Pons (tissue), 1 donor: ENCODE data around the gene COL6A1.
A peak's percentile ranks its signal among the peaks of the same experiment; 100 is the strongest.
"Not testable (repeated sequence)": the region's sequence is repeated elsewhere in the genome, so short reads cannot be mapped to it uniquely, and the experiment has no call there.

ENCODE experiments used
- DNase-seq: peaks from one replicate; pipeline ENCODE4 v3.0.0-alpha.2; 2016; ENCODE audit warnings: low spot score

Gene COL6A1

GRCh38 chr21:46032100-46032499, 50.5 kb downstream of the COL6A1 start:
- no peak for DNase-seq

- DNase-seq: no peak
These were observed 52.1 kb downstream of the COL6A1 start for GRCh38 chr21:46033410-46034400.

GRCh38 chr21:46035809-46036695, 54.5 kb downstream of the COL6A1 start:
- DNase-seq: no peak

GRCh38 chr21:46036696-46037330, 55.2 kb downstream of the COL6A1 start:
- DNase-seq: no peak

- no peak for DNase-seq
These were observed 56.1 kb downstream of the COL6A1 start for GRCh38 chr21:46037331-46038325.

- no peak for DNase-seq
These were observed 56.8 kb downstream of the COL6A1 start for GRCh38 chr21:46038341-46038829.

GRCh38 chr21:46038871-46039397, 57.4 kb downstream of the COL6A1 start:
- no peak for DNase-seq

- no peak for DNase-seq
These were observed 58.5 kb downstream of the COL6A1 start for GRCh38 chr21:46039891-46040660.

- DNase-seq: no peak
These were observed 59.1 kb downstream of the COL6A1 start for GRCh38 chr21:46040707-46041106.

- no peak for DNase-seq
These were observed 59.6 kb downstream of the COL6A1 start for GRCh38 chr21:46041183-46041582.

- no peak for DNase-seq
These were observed 63.6 kb downstream of the COL6A1 start for GRCh38 chr21:46045154-46045553.

- no peak for DNase-seq
These were observed 64.9 kb downstream of the COL6A1 start for GRCh38 chr21:46046471-46046870.

GRCh38 chr21:46046906-46047305, 65.3 kb downstream of the COL6A1 start:
- DNase-seq: not testable (repeated sequence)

- DNase-seq: peak; percentile 28
These were observed 67.6 kb downstream of the COL6A1 start for GRCh38 chr21:46048926-46049889.

GRCh38 chr21:46049890-46050667, 68.5 kb downstream of the COL6A1 start:
- no peak for DNase-seq

GRCh38 chr21:46050668-46051378, 69.3 kb downstream of the COL6A1 start:
- DNase-seq: no peak

- DNase-seq: no peak
These were observed 69.8 kb downstream of the COL6A1 start for GRCh38 chr21:46051379-46051770.
